Fibroblast of villous mesenchyme (primary cell): ENCODE data around the gene ISM1. TPM values are rescaled to one million over a fixed set of nuclear protein-coding genes. Genes with fewer than 3 reads are reported as not detected.

Experiments
- DNase-seq: peaks from one replicate; pipeline ENCODE4 v3.0.0-alpha.2; 2010; ENCODE audit warnings: low read depth
- H3K4me3 ChIP-seq: 2 replicates; pipeline ENCODE4 v1.5.1; 2011; ENCODE audit warnings: low read depth, mild to moderate bottlenecking, low read length
- total RNA-seq: library from RNA; depleted of rRNA; stranded (reverse); fragments of >200 nt; gene quantifications from 2 replicates; pipeline ENCODE4 v1.2.3, GENCODE V29; 2012
- TF ChIP-seq, protein P1 (sequence below): IDR thresholded peaks from 2 replicates; pipeline ENCODE4 v1.5.1; 2012; ENCODE audit warnings: low read depth, mild to moderate bottlenecking, low read length; ENCODE audit not compliant: insufficient read depth

The ISM1 gene
- total RNA-seq, 1 donor = 0.43 TPM

- no peak for DNase-seq
- TF ChIP-seq, protein P1, sequence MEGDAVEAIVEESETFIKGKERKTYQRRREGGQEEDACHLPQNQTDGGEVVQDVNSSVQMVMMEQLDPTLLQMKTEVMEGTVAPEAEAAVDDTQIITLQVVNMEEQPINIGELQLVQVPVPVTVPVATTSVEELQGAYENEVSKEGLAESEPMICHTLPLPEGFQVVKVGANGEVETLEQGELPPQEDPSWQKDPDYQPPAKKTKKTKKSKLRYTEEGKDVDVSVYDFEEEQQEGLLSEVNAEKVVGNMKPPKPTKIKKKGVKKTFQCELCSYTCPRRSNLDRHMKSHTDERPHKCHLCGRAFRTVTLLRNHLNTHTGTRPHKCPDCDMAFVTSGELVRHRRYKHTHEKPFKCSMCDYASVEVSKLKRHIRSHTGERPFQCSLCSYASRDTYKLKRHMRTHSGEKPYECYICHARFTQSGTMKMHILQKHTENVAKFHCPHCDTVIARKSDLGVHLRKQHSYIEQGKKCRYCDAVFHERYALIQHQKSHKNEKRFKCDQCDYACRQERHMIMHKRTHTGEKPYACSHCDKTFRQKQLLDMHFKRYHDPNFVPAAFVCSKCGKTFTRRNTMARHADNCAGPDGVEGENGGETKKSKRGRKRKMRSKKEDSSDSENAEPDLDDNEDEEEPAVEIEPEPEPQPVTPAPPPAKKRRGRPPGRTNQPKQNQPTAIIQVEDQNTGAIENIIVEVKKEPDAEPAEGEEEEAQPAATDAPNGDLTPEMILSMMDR = no peak
- no peak overlapping the region for H3K4me3 ChIP-seq
Observed at GRCh38 chr20:13251106-13251903, 30.2 kb downstream of the ISM1 start.

- no peak overlapping the region for H3K4me3 ChIP-seq
- TF ChIP-seq, protein P1 = no peak
- DNase-seq = no peak
Observed at GRCh38 chr20:13251904-13252297, 30.8 kb downstream of the ISM1 start.

DNA sequence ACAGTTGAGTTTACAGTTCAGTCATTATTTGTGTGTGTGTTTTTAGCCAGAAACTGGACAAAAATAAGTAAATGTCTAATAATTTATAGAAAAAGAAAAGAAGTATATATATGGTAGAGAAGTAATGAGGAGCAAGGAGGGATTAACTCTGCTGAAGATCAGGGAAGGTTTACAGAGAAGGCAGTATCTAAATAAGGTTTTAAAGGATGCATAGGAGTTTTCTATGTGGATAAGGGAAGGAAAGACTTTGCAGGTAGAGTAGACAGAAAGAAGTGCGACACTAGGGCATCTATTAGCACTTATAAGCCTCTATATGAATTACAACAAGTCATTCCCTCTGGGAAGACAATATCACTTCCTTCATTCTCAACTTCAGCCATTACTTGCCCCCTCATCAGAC lies 34.3 kb downstream of the ISM1 start:
- DNase-seq = no peak
- TF ChIP-seq, protein P1 = no peak
- H3K4me3 ChIP-seq = no peak overlapping the region

- TF ChIP-seq, protein P1 = no peak
- no peak for DNase-seq
Observed at GRCh38 chr20:13256606-13257005, 35.5 kb downstream of the ISM1 start.

GRCh38 chr20:13259921-13260320 lies 38.8 kb downstream of the ISM1 start:
- TF ChIP-seq, protein P1 = no peak
- H3K4me3 ChIP-seq = no peak overlapping the region
- DNase-seq = no peak

More at GRCh38 chr20:13256606-13257005, 35.5 kb downstream of the ISM1 start:
- H3K4me3 ChIP-seq = no peak overlapping the region

GRCh38 chr20:13260650-13261279 lies 39.7 kb downstream of the ISM1 start:
- no peak for DNase-seq
- TF ChIP-seq, protein P1 = no peak
- no peak overlapping the region for H3K4me3 ChIP-seq
